ENCODE measurements around the gene TMC6.
"Not testable (repeated sequence)": the region's sequence is repeated elsewhere in the genome, so short reads cannot be mapped to it uniquely, and the experiment has no call there.

Gene TMC6

DNA sequence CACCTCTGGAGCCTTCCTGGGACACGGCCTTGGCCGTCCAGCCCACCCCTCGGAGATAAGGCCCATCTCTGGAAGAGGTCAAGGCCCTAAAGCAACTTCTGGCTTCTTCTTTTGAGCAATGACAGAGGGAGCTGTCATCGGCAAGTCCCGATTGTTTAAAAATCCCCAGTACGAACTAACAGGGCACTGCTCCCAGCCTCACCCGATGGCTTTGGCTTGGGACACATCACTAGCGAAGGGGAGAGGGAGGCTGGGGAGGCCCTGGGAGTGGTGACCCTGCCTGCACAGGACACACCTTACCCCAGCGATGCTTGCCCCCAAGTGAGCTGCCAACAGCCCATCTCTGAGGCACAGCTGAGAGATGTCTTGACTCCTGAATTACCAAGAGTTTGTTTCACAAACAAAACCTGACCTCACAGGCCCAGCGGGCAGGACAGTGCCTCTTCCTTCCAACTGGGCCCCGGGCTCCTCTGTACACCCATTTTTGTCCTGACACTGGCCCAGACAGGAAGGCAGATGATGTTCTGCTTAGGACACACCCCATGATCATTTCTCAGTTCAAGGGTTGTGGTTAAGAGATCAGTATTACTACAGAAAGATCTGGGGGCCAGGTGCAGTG lies 44.7 kb upstream of the TMC6 start:
- in situ Hi-C loops (cut with HindIII; ENCODE audit: low pct_ligation_motif_present, low sequenced_read_pairs), result no loop called here
- H3K36me3 ChIP-seq (replicated peaks), result no peaks in the 10 kb centered on the region
- no peak overlapping the region for H3K4me3 ChIP-seq (ENCODE audit: low read depth, low read length)
- no peaks in the 10 kb centered on the region for H3K27me3 ChIP-seq (replicated peaks)
- no peak for TF ChIP-seq CTCF (IDR thresholded peaks at IDR 0.05; ENCODE audit: low read depth, low read length, missing control alignments)
- no peak for DNase-seq
- no peak overlapping the region for H3K27ac ChIP-seq

GRCh38 chr17:78172249-78173051 lies 43.9 kb upstream of the TMC6 start:
- Histone ChIP-seq H3K27me3 (replicated peaks) (no peaks in the 10 kb centered on the region), H3K27ac (no peak overlapping the region), H3K4me3 (ENCODE audit: low read depth, low read length) (no peak overlapping the region), H3K36me3 (replicated peaks) (no peaks in the 10 kb centered on the region)
- in situ Hi-C loops (cut with HindIII; ENCODE audit: low pct_ligation_motif_present, low sequenced_read_pairs), result no loop called here
- TF ChIP-seq CTCF (IDR thresholded peaks at IDR 0.05; ENCODE audit: low read depth, low read length, missing control alignments), result no peak
- no peak for DNase-seq

DNA sequence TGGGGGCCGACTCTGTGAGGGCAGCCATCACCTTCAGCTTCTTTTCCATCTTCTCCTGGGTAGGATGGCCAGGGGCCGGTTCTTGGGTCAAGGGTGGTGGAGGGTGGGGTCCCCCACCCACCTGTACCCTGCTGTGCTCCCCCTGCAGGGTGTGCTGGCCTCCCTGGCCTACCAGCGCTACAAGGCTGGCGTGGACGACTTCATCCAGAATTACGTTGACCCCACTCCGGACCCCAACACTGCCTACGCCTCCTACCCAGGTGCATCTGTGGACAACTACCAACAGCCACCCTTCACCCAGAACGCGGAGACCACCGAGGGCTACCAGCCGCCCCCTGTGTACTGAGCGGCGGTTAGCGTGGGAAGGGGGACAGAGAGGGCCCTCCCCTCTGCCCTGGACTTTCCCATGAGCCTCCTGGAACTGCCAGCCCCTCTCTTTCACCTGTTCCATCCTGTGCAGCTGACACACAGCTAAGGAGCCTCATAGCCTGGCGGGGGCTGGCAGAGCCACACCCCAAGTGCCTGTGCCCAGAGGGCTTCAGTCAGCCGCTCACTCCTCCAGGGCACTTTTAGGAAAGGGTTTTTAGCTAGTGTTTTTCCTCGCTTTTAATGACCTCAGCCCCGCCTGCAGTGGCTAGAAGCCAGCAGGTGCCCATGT lies 43.2 kb upstream of the TMC6 start:
- H3K36me3 ChIP-seq (replicated peaks); DNase-seq; in situ Hi-C loops (cut with HindIII; ENCODE audit: low pct_ligation_motif_present, low sequenced_read_pairs); H3K4me3 ChIP-seq (ENCODE audit: low read depth, low read length); H3K27me3 ChIP-seq (replicated peaks); H3K27ac ChIP-seq: not testable (repeated sequence)

DNA sequence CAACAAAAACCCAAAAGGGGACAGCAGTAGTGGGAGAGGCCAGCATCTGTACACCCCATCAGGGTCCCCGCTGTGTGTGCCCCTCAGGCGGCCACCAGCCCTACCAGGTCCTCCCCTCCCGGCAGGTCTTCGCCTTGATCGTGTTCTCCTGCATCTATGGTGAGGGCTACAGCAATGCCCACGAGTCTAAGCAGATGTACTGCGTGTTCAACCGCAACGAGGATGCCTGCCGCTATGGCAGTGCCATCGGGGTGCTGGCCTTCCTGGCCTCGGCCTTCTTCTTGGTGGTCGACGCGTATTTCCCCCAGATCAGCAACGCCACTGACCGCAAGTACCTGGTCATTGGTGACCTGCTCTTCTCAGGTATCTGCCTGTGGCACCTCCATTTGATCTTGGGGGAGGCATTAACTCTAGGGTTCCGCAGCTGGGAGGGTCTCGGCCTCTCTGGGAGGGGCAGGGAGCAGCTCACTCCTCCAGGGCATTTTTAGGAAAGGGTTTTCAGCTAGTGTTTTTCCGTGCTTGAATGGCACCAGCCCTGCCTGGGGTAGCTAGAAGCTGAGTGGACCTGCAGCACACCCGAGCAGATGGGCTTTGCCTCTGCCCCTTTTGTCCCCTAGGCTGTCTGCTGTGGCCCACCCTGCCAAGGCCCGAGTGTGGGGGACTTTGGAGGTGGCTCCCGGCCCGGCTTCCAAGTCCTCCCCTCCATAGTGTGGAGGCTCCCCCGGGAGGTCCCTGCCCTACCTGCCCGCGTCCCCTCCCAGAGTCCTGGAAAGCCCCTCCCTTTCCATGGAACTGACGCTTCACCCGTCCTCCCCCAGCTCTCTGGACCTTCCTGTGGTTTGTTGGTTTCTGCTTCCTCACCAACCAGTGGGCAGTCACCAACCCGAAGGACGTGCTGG lies 42.4 kb upstream of the TMC6 start:
- Histone ChIP-seq H3K4me3 (ENCODE audit: low read depth, low read length) (no peak overlapping the region), H3K27ac (no peak overlapping the region), H3K27me3 (replicated peaks) (no peaks in the 10 kb centered on the region), H3K36me3 (replicated peaks) (no peaks in the 10 kb centered on the region)
- TF ChIP-seq CTCF (IDR thresholded peaks at IDR 0.05; ENCODE audit: low read depth, low read length, missing control alignments), result no peak
- in situ Hi-C loops (cut with HindIII; ENCODE audit: low pct_ligation_motif_present, low sequenced_read_pairs), result no loop called here
- no peak for DNase-seq

GRCh38 chr17:78168903-78169793 lies 40.6 kb upstream of the TMC6 start:
- in situ Hi-C loops (cut with HindIII; ENCODE audit: low pct_ligation_motif_present, low sequenced_read_pairs), result no loop called here
- Histone ChIP-seq H3K27me3 (replicated peaks) (no peaks in the 10 kb centered on the region), H3K4me3 (ENCODE audit: low read depth, low read length) (peak overlapping the region; percentile 40), H3K36me3 (replicated peaks) (no peaks in the 10 kb centered on the region), H3K27ac (no peak overlapping the region)
- DNase-seq, result peak; percentile 33
- TF ChIP-seq CTCF (IDR thresholded peaks at IDR 0.05; ENCODE audit: low read depth, low read length, missing control alignments), result no peak
